Measurements from ENCODE around the gene NPHS2.
A peak's percentile ranks its signal among the peaks of the same experiment; 100 is the strongest.

NPHS2 gene

GRCh38 chr1:179598631-179599030 is 22.9 kb upstream of the NPHS2 start:
- Histone ChIP-seq H3K23ac (ENCODE audit: low read length) (no peak overlapping the region), H4K12ac (ENCODE audit: low read depth, low read length) (no peak overlapping the region), H2BK5ac (ENCODE audit: low read depth, low read length, poor library complexity) (no peak overlapping the region), H4K8ac (ENCODE audit: low read depth, low read length) (no peak overlapping the region), H3K36me3 (ENCODE audit: control insufficient read depth in 1 of 2, insufficient read depth in 2 of 2, low read length in 2 of 2) (no peaks in the 10 kb centered on the region), H3K4ac (ENCODE audit: low read depth, low read length) (no peak overlapping the region), H2BK12ac (ENCODE audit: low read length) (no peak overlapping the region), H2AK5ac (ENCODE audit: low read length) (no peak overlapping the region), H3K27me3 (ENCODE audit: insufficient read depth, low read length) (no peaks in the 10 kb centered on the region), H3K4me1 (ENCODE audit: control insufficient read depth in 1 of 2, insufficient read depth in 2 of 2, low read length in 2 of 2) (no peaks in the 10 kb centered on the region), H3K79me2 (ENCODE audit: control insufficient read depth, insufficient read depth, low read length, poor library complexity) (no peaks in the 10 kb centered on the region), H3K79me1 (ENCODE audit: low read length) (no peaks in the 10 kb centered on the region), H3K18ac (ENCODE audit: low read length) (no peak overlapping the region), H3K14ac (ENCODE audit: low read length) (no peak overlapping the region), H3K4me2 (ENCODE audit: low read length) (no peak overlapping the region), H2AFZ (ENCODE audit: insufficient read depth, low read length, poor library complexity) (no peak overlapping the region), H3K4me3 (ENCODE audit: low read depth, low read length) (no peak overlapping the region), H3K27ac (ENCODE audit: low read depth, low read length) (no peak overlapping the region), H2BK120ac (ENCODE audit: insufficient read depth, low read length, poor library complexity) (no peak overlapping the region), H4K91ac (ENCODE audit: low read depth, low read length) (no peak overlapping the region), H3K9me3 (ENCODE audit: insufficient read depth, low read depth, low read length) (no peaks in the 10 kb centered on the region), H3K9ac (ENCODE audit: low read length) (no peak overlapping the region)
- no CpG with 5 or more reads among the region's 1 CpG for WGBS (ENCODE audit: extremely low coverage, insufficient coverage, insufficient read length)
- no peak for DNase-seq

- no CpG with 5 or more reads among the region's 75 CpGs for WGBS (ENCODE audit: extremely low coverage, insufficient coverage, insufficient read length)
- no peak within 1 kb of the TSS for H2BK12ac ChIP-seq (ENCODE audit: low read length)
These were observed 16.1 kb upstream of the NPHS2 start, which contains the start of gene TDRD5 for GRCh38 chr1:179591592-179592580. TSS of gene TDRD5 (plus strand) at chr1:179591832. CDS start at chr1:179592616, 784 bp downstream.

GRCh38 chr1:179591253-179591591 is 15.5 kb upstream of the NPHS2 start:
- no peak for DNase-seq
- H3K9me3 ChIP-seq (ENCODE audit: insufficient read depth, low read depth, low read length), result peaks cover 10% of the 10 kb centered on the region
- no peaks in the 10 kb centered on the region for H3K79me1 ChIP-seq (ENCODE audit: low read length)
- no peak overlapping the region for H3K4ac ChIP-seq (ENCODE audit: low read depth, low read length)
- no peak overlapping the region for H3K14ac ChIP-seq (ENCODE audit: low read length)
- no peak overlapping the region for H3K4me3 ChIP-seq (ENCODE audit: low read depth, low read length)
- no peak overlapping the region for H3K9ac ChIP-seq (ENCODE audit: low read length)
- H4K12ac ChIP-seq (ENCODE audit: low read depth, low read length), result no peak overlapping the region
- WGBS (ENCODE audit: extremely low coverage, insufficient coverage, insufficient read length), result no CpG with 5 or more reads among the region's 7 CpGs
- no peak overlapping the region for H2BK120ac ChIP-seq (ENCODE audit: insufficient read depth, low read length, poor library complexity)
- peak overlapping the region; percentile 42 for H3K4me2 ChIP-seq (ENCODE audit: low read length)
- H4K91ac ChIP-seq (ENCODE audit: low read depth, low read length), result no peak overlapping the region
- no peaks in the 10 kb centered on the region for H3K27me3 ChIP-seq (ENCODE audit: insufficient read depth, low read length)
- H2AK5ac ChIP-seq (ENCODE audit: low read length), result no peak overlapping the region
- H2BK5ac ChIP-seq (ENCODE audit: low read depth, low read length, poor library complexity), result no peak overlapping the region
- no peak overlapping the region for H2BK12ac ChIP-seq (ENCODE audit: low read length)
- H3K18ac ChIP-seq (ENCODE audit: low read length), result no peak overlapping the region
- H3K23ac ChIP-seq (ENCODE audit: low read length), result no peak overlapping the region
- H3K4me1 ChIP-seq (ENCODE audit: control insufficient read depth in 1 of 2, insufficient read depth in 2 of 2, low read length in 2 of 2), result no peaks in the 10 kb centered on the region
- H3K27ac ChIP-seq (ENCODE audit: low read depth, low read length), result no peak overlapping the region
- no peaks in the 10 kb centered on the region for H3K79me2 ChIP-seq (ENCODE audit: control insufficient read depth, insufficient read depth, low read length, poor library complexity)
- H2AFZ ChIP-seq (ENCODE audit: insufficient read depth, low read length, poor library complexity), result no peak overlapping the region
- H4K8ac ChIP-seq (ENCODE audit: low read depth, low read length), result no peak overlapping the region
- H3K36me3 ChIP-seq (ENCODE audit: control insufficient read depth in 1 of 2, insufficient read depth in 2 of 2, low read length in 2 of 2), result no peaks in the 10 kb centered on the region

More at GRCh38 chr1:179591592-179592580, 16.1 kb upstream of the NPHS2 start, which contains the start of gene TDRD5:
- no peak within 1 kb of the TSS for H4K8ac ChIP-seq (ENCODE audit: low read depth, low read length)
- H3K27me3 ChIP-seq (ENCODE audit: insufficient read depth, low read length), result no peaks in the 10 kb centered on the region
- H2BK5ac ChIP-seq (ENCODE audit: low read depth, low read length, poor library complexity), result no peak within 1 kb of the TSS
- H4K91ac ChIP-seq (ENCODE audit: low read depth, low read length), result no peak within 1 kb of the TSS
- no peaks in the 10 kb centered on the region for H3K4me1 ChIP-seq (ENCODE audit: control insufficient read depth in 1 of 2, insufficient read depth in 2 of 2, low read length in 2 of 2)
- H3K4ac ChIP-seq (ENCODE audit: low read depth, low read length), result no peak within 1 kb of the TSS
- H3K36me3 ChIP-seq (ENCODE audit: control insufficient read depth in 1 of 2, insufficient read depth in 2 of 2, low read length in 2 of 2), result no peaks in the 10 kb centered on the region
- no peak within 1 kb of the TSS for H2AFZ ChIP-seq (ENCODE audit: insufficient read depth, low read length, poor library complexity)
- no peaks in the 10 kb centered on the region for H3K79me1 ChIP-seq (ENCODE audit: low read length)
- no peaks in the 10 kb centered on the region for H3K79me2 ChIP-seq (ENCODE audit: control insufficient read depth, insufficient read depth, low read length, poor library complexity)
- no peak within 1 kb of the TSS for H4K12ac ChIP-seq (ENCODE audit: low read depth, low read length)
- no peak within 1 kb of the TSS for H3K18ac ChIP-seq (ENCODE audit: low read length)
- peak; percentile 54 to 55 for DNase-seq
- H2BK120ac ChIP-seq (ENCODE audit: insufficient read depth, low read length, poor library complexity), result no peak within 1 kb of the TSS
- H2AK5ac ChIP-seq (ENCODE audit: low read length), result no peak within 1 kb of the TSS
- H3K9ac ChIP-seq (ENCODE audit: low read length), result no peak within 1 kb of the TSS
- H3K4me3 ChIP-seq (ENCODE audit: low read depth, low read length), result no peak within 1 kb of the TSS
- no peak within 1 kb of the TSS for H3K27ac ChIP-seq (ENCODE audit: low read depth, low read length)
- peak within 1 kb of the TSS; percentile 42 for H3K4me2 ChIP-seq (ENCODE audit: low read length)
- H3K9me3 ChIP-seq (ENCODE audit: insufficient read depth, low read depth, low read length), result peaks cover 10% of the 10 kb centered on the region
- H3K14ac ChIP-seq (ENCODE audit: low read length), result no peak within 1 kb of the TSS
- no peak within 1 kb of the TSS for H3K23ac ChIP-seq (ENCODE audit: low read length)

- no peak overlapping the region for H2AFZ ChIP-seq (ENCODE audit: insufficient read depth, low read length, poor library complexity)
- no peak overlapping the region for H3K4ac ChIP-seq (ENCODE audit: low read depth, low read length)
- H3K18ac ChIP-seq (ENCODE audit: low read length), result no peak overlapping the region
- H2BK120ac ChIP-seq (ENCODE audit: insufficient read depth, low read length, poor library complexity), result no peak overlapping the region
- H3K27ac ChIP-seq (ENCODE audit: low read depth, low read length), result no peak overlapping the region
- no peak overlapping the region for H4K12ac ChIP-seq (ENCODE audit: low read depth, low read length)
- DNase-seq, result no peak
- H2BK12ac ChIP-seq (ENCODE audit: low read length), result no peak overlapping the region
- no peak overlapping the region for H2AK5ac ChIP-seq (ENCODE audit: low read length)
- no peak overlapping the region for H4K91ac ChIP-seq (ENCODE audit: low read depth, low read length)
- no peak overlapping the region for H4K8ac ChIP-seq (ENCODE audit: low read depth, low read length)
- no peak overlapping the region for H3K14ac ChIP-seq (ENCODE audit: low read length)
- H3K4me3 ChIP-seq (ENCODE audit: low read depth, low read length), result no peak overlapping the region
- peaks cover 10% of the 10 kb centered on the region for H3K9me3 ChIP-seq (ENCODE audit: insufficient read depth, low read depth, low read length)
- no peaks in the 10 kb centered on the region for H3K4me1 ChIP-seq (ENCODE audit: control insufficient read depth in 1 of 2, insufficient read depth in 2 of 2, low read length in 2 of 2)
- no peaks in the 10 kb centered on the region for H3K79me2 ChIP-seq (ENCODE audit: control insufficient read depth, insufficient read depth, low read length, poor library complexity)
- H3K27me3 ChIP-seq (ENCODE audit: insufficient read depth, low read length), result no peaks in the 10 kb centered on the region
- no peaks in the 10 kb centered on the region for H3K79me1 ChIP-seq (ENCODE audit: low read length)
- no CpG with 5 or more reads among the region's 11 CpGs for WGBS (ENCODE audit: extremely low coverage, insufficient coverage, insufficient read length)
- H3K4me2 ChIP-seq (ENCODE audit: low read length), result no peak overlapping the region
- no peaks in the 10 kb centered on the region for H3K36me3 ChIP-seq (ENCODE audit: control insufficient read depth in 1 of 2, insufficient read depth in 2 of 2, low read length in 2 of 2)
- no peak overlapping the region for H3K23ac ChIP-seq (ENCODE audit: low read length)
- no peak overlapping the region for H2BK5ac ChIP-seq (ENCODE audit: low read depth, low read length, poor library complexity)
- H3K9ac ChIP-seq (ENCODE audit: low read length), result no peak overlapping the region
These were observed 14.9 kb upstream of the NPHS2 start for GRCh38 chr1:179590671-179591070.

Measured in trophoblast cell (in vitro differentiated cells and primary cell).